GM10847 (cell line): ENCODE results near the gene MITF.

Experiments used
- POLR2A ChIP-seq: IDR thresholded peaks from 2 replicates; pipeline ENCODE4 v1.6.1; 2011; ENCODE audit not compliant: insufficient read length; ENCODE audit errors: extremely low read depth

MITF gene

GRCh38 chr3:69720824-69721223 lies 18.4 kb upstream of the MITF start:
- TF ChIP-seq POLR2A: no peak

GRCh38 chr3:69723389-69723788 lies 15.9 kb upstream of the MITF start:
- TF ChIP-seq POLR2A: no peak

- TF ChIP-seq POLR2A: no peak
Observed at GRCh38 chr3:69724722-69725435, 14.4 kb upstream of the MITF start.

GRCh38 chr3:69725994-69726571 lies 13.2 kb upstream of the MITF start:
- no peak for TF ChIP-seq POLR2A

GRCh38 chr3:69729147-69729919 lies 9.9 kb upstream of the MITF start:
- TF ChIP-seq POLR2A: no peak

GRCh38 chr3:69731080-69731479 lies 8.2 kb upstream of the MITF start:
- TF ChIP-seq POLR2A: no peak

GRCh38 chr3:69735893-69736292 lies 3.4 kb upstream of the MITF start:
- TF ChIP-seq POLR2A: no peak

GRCh38 chr3:69737392-69737791 lies 1.9 kb upstream of the MITF start:
- no peak for TF ChIP-seq POLR2A

- no peak for TF ChIP-seq POLR2A
Observed at GRCh38 chr3:69738315-69738714, 949 bp upstream of the MITF start.

GRCh38 chr3:69738859-69739203 lies 433 bp upstream of the MITF start:
- TF ChIP-seq POLR2A: no peak

GRCh38 chr3:69740103-69741021 lies 1.1 kb downstream of the MITF start:
- TF ChIP-seq POLR2A: no peak

GRCh38 chr3:69741032-69741767 lies 1.9 kb downstream of the MITF start:
- no peak for TF ChIP-seq POLR2A

- no peak for TF ChIP-seq POLR2A
Observed at GRCh38 chr3:69742391-69742790, 3.1 kb downstream of the MITF start.
